Measurements from ENCODE around the gene PPM1H.

The PPM1H gene

DNA sequence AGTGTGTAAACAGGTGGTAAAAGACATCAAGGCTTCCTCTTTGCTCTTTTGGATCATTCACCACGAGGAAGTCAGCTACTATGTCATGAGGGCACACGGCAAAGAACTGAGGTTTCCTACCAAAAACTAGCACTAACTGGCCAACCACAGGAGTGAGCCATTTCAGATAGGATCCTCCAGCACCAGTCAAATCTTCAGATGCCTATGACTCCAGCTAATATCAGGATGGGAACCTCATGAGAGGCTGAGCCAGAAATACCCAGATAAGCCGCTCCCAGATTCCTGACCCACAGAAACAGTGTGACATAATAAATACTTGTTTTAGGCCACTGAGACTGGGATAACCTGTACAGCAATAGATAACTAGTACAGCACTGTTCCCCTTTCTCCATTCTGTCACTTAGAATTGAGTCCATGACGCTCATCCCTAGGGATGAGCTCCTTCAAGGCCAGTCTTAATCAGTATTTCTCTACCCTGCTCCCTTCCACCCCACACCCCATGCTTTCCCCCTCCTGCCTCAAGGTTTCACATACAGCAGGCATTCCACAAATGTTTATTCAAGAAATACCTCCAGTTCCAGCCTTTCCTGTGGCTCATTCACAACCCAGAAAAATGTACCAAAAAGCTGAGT lies 68.4 kb downstream of the PPM1H start:
- H3K4me1 ChIP-seq (ENCODE audit: insufficient read depth, low read length) = no peaks in the 10 kb centered on the region
- H3K4me3 ChIP-seq (ENCODE audit: low read depth in 1 of 2, low read length in 2 of 2) = no peak overlapping the region
- H3K27ac ChIP-seq (ENCODE audit: low read length) = no peak overlapping the region
- H3K27me3 ChIP-seq (ENCODE audit: insufficient read depth, low read length, poor library complexity) = no peaks in the 10 kb centered on the region
- H4K20me1 ChIP-seq (ENCODE audit: insufficient read depth, low read length) = no peaks in the 10 kb centered on the region
- H3K36me3 ChIP-seq (ENCODE audit: insufficient read depth, low read length) = no peaks in the 10 kb centered on the region
- H3K79me2 ChIP-seq (ENCODE audit: insufficient read depth, low read length) = no peaks in the 10 kb centered on the region
- TF ChIP-seq, protein P1, sequence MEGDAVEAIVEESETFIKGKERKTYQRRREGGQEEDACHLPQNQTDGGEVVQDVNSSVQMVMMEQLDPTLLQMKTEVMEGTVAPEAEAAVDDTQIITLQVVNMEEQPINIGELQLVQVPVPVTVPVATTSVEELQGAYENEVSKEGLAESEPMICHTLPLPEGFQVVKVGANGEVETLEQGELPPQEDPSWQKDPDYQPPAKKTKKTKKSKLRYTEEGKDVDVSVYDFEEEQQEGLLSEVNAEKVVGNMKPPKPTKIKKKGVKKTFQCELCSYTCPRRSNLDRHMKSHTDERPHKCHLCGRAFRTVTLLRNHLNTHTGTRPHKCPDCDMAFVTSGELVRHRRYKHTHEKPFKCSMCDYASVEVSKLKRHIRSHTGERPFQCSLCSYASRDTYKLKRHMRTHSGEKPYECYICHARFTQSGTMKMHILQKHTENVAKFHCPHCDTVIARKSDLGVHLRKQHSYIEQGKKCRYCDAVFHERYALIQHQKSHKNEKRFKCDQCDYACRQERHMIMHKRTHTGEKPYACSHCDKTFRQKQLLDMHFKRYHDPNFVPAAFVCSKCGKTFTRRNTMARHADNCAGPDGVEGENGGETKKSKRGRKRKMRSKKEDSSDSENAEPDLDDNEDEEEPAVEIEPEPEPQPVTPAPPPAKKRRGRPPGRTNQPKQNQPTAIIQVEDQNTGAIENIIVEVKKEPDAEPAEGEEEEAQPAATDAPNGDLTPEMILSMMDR (IDR thresholded peaks at IDR 0.05; ENCODE audit: borderline replicate concordance, extremely low read depth, low read length, poor library complexity, severe bottlenecking) = no peak
- no peak for TF ChIP-seq EZH2 (IDR thresholded peaks at IDR 0.05; ENCODE audit: borderline replicate concordance, low read depth, low read length, severe bottlenecking)
- no peak overlapping the region for H3K9ac ChIP-seq (ENCODE audit: low read depth, low read length)
- H3K4me2 ChIP-seq (ENCODE audit: insufficient read depth, low read length) = no peak overlapping the region
- no peak overlapping the region for H2AFZ ChIP-seq (ENCODE audit: low read depth, low read length)
- DNase-seq = no peak
- no peak for ATAC-seq (ENCODE audit: insufficient read depth, low read depth)
- H3K9me3 ChIP-seq (ENCODE audit: insufficient read depth, low read length, severe bottlenecking) = no peaks in the 10 kb centered on the region

DNA sequence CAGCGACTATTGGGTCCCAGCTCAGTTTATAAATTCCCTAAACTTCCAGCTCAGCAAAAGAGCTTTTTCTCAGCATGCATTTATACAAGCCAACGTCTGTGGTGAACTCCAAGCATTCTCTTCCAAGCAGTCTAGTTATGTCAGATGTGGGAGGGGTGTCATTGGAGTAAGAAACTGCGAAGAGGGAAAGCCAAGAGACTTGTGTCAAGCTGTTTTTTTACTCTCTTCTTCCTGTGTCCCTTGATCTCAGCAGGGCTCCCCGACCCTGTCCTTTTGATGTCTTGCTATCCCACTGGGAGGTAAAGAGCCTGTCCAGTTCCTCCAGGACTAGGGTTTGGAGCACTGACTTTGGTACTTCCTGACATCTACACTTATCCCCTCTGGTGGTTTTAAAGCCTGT lies 69.0 kb downstream of the PPM1H start:
- H3K27me3 ChIP-seq (ENCODE audit: insufficient read depth, low read length, poor library complexity) = no peaks in the 10 kb centered on the region
- H3K79me2 ChIP-seq (ENCODE audit: insufficient read depth, low read length) = no peaks in the 10 kb centered on the region
- no peak for TF ChIP-seq EZH2 (IDR thresholded peaks at IDR 0.05; ENCODE audit: borderline replicate concordance, low read depth, low read length, severe bottlenecking)
- TF ChIP-seq, protein P1 (IDR thresholded peaks at IDR 0.05; ENCODE audit: borderline replicate concordance, extremely low read depth, low read length, poor library complexity, severe bottlenecking) = no peak
- H3K4me3 ChIP-seq (ENCODE audit: low read depth in 1 of 2, low read length in 2 of 2) = no peak overlapping the region
- no peaks in the 10 kb centered on the region for H3K9me3 ChIP-seq (ENCODE audit: insufficient read depth, low read length, severe bottlenecking)
- no peak for DNase-seq
- no peak overlapping the region for H3K27ac ChIP-seq (ENCODE audit: low read length)
- H3K9ac ChIP-seq (ENCODE audit: low read depth, low read length) = no peak overlapping the region
- H3K4me1 ChIP-seq (ENCODE audit: insufficient read depth, low read length) = no peaks in the 10 kb centered on the region
- ATAC-seq (ENCODE audit: insufficient read depth, low read depth) = no peak
- H2AFZ ChIP-seq (ENCODE audit: low read depth, low read length) = no peak overlapping the region
- H4K20me1 ChIP-seq (ENCODE audit: insufficient read depth, low read length) = no peaks in the 10 kb centered on the region
- no peaks in the 10 kb centered on the region for H3K36me3 ChIP-seq (ENCODE audit: insufficient read depth, low read length)
- no peak overlapping the region for H3K4me2 ChIP-seq (ENCODE audit: insufficient read depth, low read length)

DNA sequence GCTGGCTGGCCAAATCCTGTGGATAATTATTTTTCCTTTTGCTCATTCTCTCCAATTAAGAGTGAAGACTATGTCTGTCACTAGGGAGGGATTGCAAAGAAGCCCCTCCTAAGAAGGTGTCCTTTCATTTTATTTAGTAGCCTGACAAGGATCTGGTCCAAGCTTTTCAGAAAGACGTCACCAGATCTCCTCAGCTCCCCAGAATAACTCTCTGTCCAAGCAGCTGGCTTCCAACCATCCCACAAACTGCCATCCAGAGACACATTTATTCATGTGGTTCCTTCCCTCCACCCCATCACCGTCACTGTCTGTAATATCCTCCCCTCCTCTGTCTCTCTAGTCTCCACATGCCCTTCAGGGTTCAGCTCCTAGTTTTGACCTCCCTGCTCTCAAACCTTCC lies 69.9 kb downstream of the PPM1H start:
- H3K4me1 ChIP-seq (ENCODE audit: insufficient read depth, low read length) = no peaks in the 10 kb centered on the region
- no peak overlapping the region for H3K9ac ChIP-seq (ENCODE audit: low read depth, low read length)
- no peak overlapping the region for H2AFZ ChIP-seq (ENCODE audit: low read depth, low read length)
- no peaks in the 10 kb centered on the region for H3K27me3 ChIP-seq (ENCODE audit: insufficient read depth, low read length, poor library complexity)
- no peaks in the 10 kb centered on the region for H3K36me3 ChIP-seq (ENCODE audit: insufficient read depth, low read length)
- TF ChIP-seq EZH2 (IDR thresholded peaks at IDR 0.05; ENCODE audit: borderline replicate concordance, low read depth, low read length, severe bottlenecking) = no peak
- TF ChIP-seq, protein P1 (IDR thresholded peaks at IDR 0.05; ENCODE audit: borderline replicate concordance, extremely low read depth, low read length, poor library complexity, severe bottlenecking) = no peak
- no peaks in the 10 kb centered on the region for H4K20me1 ChIP-seq (ENCODE audit: insufficient read depth, low read length)
- no peak overlapping the region for H3K4me3 ChIP-seq (ENCODE audit: low read depth in 1 of 2, low read length in 2 of 2)
- DNase-seq = no peak
- no peaks in the 10 kb centered on the region for H3K9me3 ChIP-seq (ENCODE audit: insufficient read depth, low read length, severe bottlenecking)
- H3K79me2 ChIP-seq (ENCODE audit: insufficient read depth, low read length) = no peaks in the 10 kb centered on the region
- ATAC-seq (ENCODE audit: insufficient read depth, low read depth) = no peak
- H3K27ac ChIP-seq (ENCODE audit: low read length) = no peak overlapping the region
- H3K4me2 ChIP-seq (ENCODE audit: insufficient read depth, low read length) = no peak overlapping the region
